T1000 (cell line): Measurements from ENCODE around the gene DNAJC28.
"Not testable (repeated sequence)": the region's sequence is repeated elsewhere in the genome, so short reads cannot be mapped to it uniquely, and the experiment has no call there.

Experiments used
- DNase-seq: peaks from one replicate; lab custom pipeline; 2025; ENCODE audit warnings: mixed read lengths; lab: John Stamatoyannopoulos, UW

Gene DNAJC28

GRCh38 chr21:33491373-33492102 is at the start of gene DNAJC28:
DNAJC28 (minus strand) TSS chr21:33491716; CDS start chr21:33489393, 2,323 bp downstream.
- peak; percentile 94 for DNase-seq

GRCh38 chr21:33541105-33541711 is 49.7 kb upstream of the DNAJC28 start:
- peak; percentile 7 for DNase-seq

GRCh38 chr21:33540711-33541104 is 49.2 kb upstream of the DNAJC28 start:
- DNase-seq: no peak

- no peak for DNase-seq
Measured at GRCh38 chr21:33539616-33540015, 48.1 kb upstream of the DNAJC28 start.

GRCh38 chr21:33537212-33537611 is 45.7 kb upstream of the DNAJC28 start:
- no peak for DNase-seq

- no peak for DNase-seq
Measured at GRCh38 chr21:33531007-33531406, 39.5 kb upstream of the DNAJC28 start.

- no peak for DNase-seq
Measured at GRCh38 chr21:33522953-33523349, 31.4 kb upstream of the DNAJC28 start.

GRCh38 chr21:33522297-33522952 is 30.9 kb upstream of the DNAJC28 start:
- DNase-seq: no peak

GRCh38 chr21:33518899-33519298 is 27.4 kb upstream of the DNAJC28 start:
- DNase-seq: no peak

GRCh38 chr21:33514229-33514628 is 22.7 kb upstream of the DNAJC28 start:
- DNase-seq: no peak

- no peak for DNase-seq
Measured at GRCh38 chr21:33512481-33512880, 21.0 kb upstream of the DNAJC28 start.

- DNase-seq: no peak
Measured at GRCh38 chr21:33511639-33512038, 20.1 kb upstream of the DNAJC28 start.

- DNase-seq: no peak
Measured at GRCh38 chr21:33510826-33511225, 19.3 kb upstream of the DNAJC28 start.

- not testable (repeated sequence) for DNase-seq
Measured at GRCh38 chr21:33507003-33507402, 15.5 kb upstream of the DNAJC28 start.

- no peak for DNase-seq
Measured at GRCh38 chr21:33505833-33506232, 14.3 kb upstream of the DNAJC28 start.

- DNase-seq: no peak
Measured at GRCh38 chr21:33496345-33496744, 4.8 kb upstream of the DNAJC28 start.

GRCh38 chr21:33495743-33496142 is 4.2 kb upstream of the DNAJC28 start:
- no peak for DNase-seq

- no peak for DNase-seq
Measured at GRCh38 chr21:33493756-33494155, 2.2 kb upstream of the DNAJC28 start.

- no peak for DNase-seq
Measured at GRCh38 chr21:33492571-33492970, 1.1 kb upstream of the DNAJC28 start.

GRCh38 chr21:33490991-33491372 is 534 bp downstream of the DNAJC28 start:
- DNase-seq: no peak

GRCh38 chr21:33488936-33489335 is 2.6 kb downstream of the DNAJC28 start:
- DNase-seq: no peak

- DNase-seq: no peak
Measured at GRCh38 chr21:33487996-33488395, 3.5 kb downstream of the DNAJC28 start.

GRCh38 chr21:33481314-33481943 is 10.1 kb downstream of the DNAJC28 start:
- no peak for DNase-seq
